NCI-H2107 treated with DMSO at 0.1 percent for 48 hours (cell line): ENCODE measurements around the gene SMIM15.
A peak's percentile ranks its signal among the peaks of the same experiment; 100 is the strongest.
"Not testable (repeated sequence)": the region's sequence is repeated elsewhere in the genome, so short reads cannot be mapped to it uniquely, and the experiment has no call there.

Experiments
- DNase-seq: peaks from one replicate; lab custom pipeline; 2025; ENCODE audit not compliant: unreplicated experiment; lab: John Stamatoyannopoulos, UW

The SMIM15 gene

GRCh38 chr5:61162010-61162831 lies at the start of gene SMIM15:
TSS of gene SMIM15 (minus strand) at chr5:61162468. CDS start at chr5:61160171, 2,297 bp downstream.
- DNase-seq: peak; percentile 36

GRCh38 chr5:61207884-61208283 lies 45.6 kb upstream of the SMIM15 start:
- DNase-seq: no peak

GRCh38 chr5:61205013-61205412 lies 42.7 kb upstream of the SMIM15 start:
- DNase-seq: no peak

GRCh38 chr5:61202213-61202612 lies 39.9 kb upstream of the SMIM15 start:
- DNase-seq: no peak

- no peak for DNase-seq
These were observed 38.4 kb upstream of the SMIM15 start for GRCh38 chr5:61200582-61201155.

- no peak for DNase-seq
These were observed 36.3 kb upstream of the SMIM15 start for GRCh38 chr5:61198606-61199005.

- DNase-seq: not testable (repeated sequence)
These were observed 25.6 kb upstream of the SMIM15 start for GRCh38 chr5:61187826-61188225.

- DNase-seq: not testable (repeated sequence)
These were observed 25.1 kb upstream of the SMIM15 start for GRCh38 chr5:61187352-61187751.

GRCh38 chr5:61186634-61187033 lies 24.4 kb upstream of the SMIM15 start:
- DNase-seq: no peak

- DNase-seq: no peak
These were observed 22.4 kb upstream of the SMIM15 start for GRCh38 chr5:61184708-61185107.

GRCh38 chr5:61183538-61183937 lies 21.3 kb upstream of the SMIM15 start:
- DNase-seq: no peak

- DNase-seq: no peak
These were observed 20.2 kb upstream of the SMIM15 start for GRCh38 chr5:61182449-61182848.

GRCh38 chr5:61180886-61181285 lies 18.6 kb upstream of the SMIM15 start:
- DNase-seq: no peak

GRCh38 chr5:61178702-61179101 lies 16.4 kb upstream of the SMIM15 start:
- no peak for DNase-seq

- no peak for DNase-seq
These were observed 15.4 kb upstream of the SMIM15 start for GRCh38 chr5:61177716-61178115.

GRCh38 chr5:61177070-61177469 lies 14.8 kb upstream of the SMIM15 start:
- no peak for DNase-seq

GRCh38 chr5:61176631-61177030 lies 14.4 kb upstream of the SMIM15 start:
- DNase-seq: no peak

- DNase-seq: no peak
These were observed 9.2 kb upstream of the SMIM15 start for GRCh38 chr5:61171479-61171878.

GRCh38 chr5:61168951-61169350 lies 6.7 kb upstream of the SMIM15 start:
- DNase-seq: no peak

GRCh38 chr5:61167382-61167781 lies 5.1 kb upstream of the SMIM15 start:
- DNase-seq: no peak

- no peak for DNase-seq
These were observed 1.6 kb upstream of the SMIM15 start for GRCh38 chr5:61163905-61164304.

GRCh38 chr5:61162832-61163567 lies 732 bp upstream of the SMIM15 start:
- peak; percentile 8 for DNase-seq
